NCI-H1694 treated with DMSO at 0.1 percent for 48 hours (cell line): ENCODE measurements around the gene ABCC12.
"Not testable (repeated sequence)": the region's sequence is repeated elsewhere in the genome, so short reads cannot be mapped to it uniquely, and the experiment has no call there.

Experiments used
- DNase-seq: peaks from one replicate; lab custom pipeline; 2025; lab: John Stamatoyannopoulos, UW

Gene ABCC12

GRCh38 chr16:48155926-48156789 is at the start of gene ABCC12:
TSS of gene ABCC12 (minus strand) at chr16:48155993. CDS start at chr16:48146424, 9,569 bp downstream.
- no peak for DNase-seq

GRCh38 chr16:48204825-48205151 is 49.0 kb upstream of the ABCC12 start:
- no peak for DNase-seq

- DNase-seq = no peak
Measured at GRCh38 chr16:48203974-48204824, 48.4 kb upstream of the ABCC12 start.

GRCh38 chr16:48201515-48202201 is 45.9 kb upstream of the ABCC12 start:
- no peak for DNase-seq

GRCh38 chr16:48197294-48197693 is 41.5 kb upstream of the ABCC12 start:
- DNase-seq = peak; percentile 95

- peak; percentile 67 for DNase-seq
Measured at GRCh38 chr16:48194828-48195556, 39.2 kb upstream of the ABCC12 start.

- no peak for DNase-seq
Measured at GRCh38 chr16:48193846-48194245, 38.1 kb upstream of the ABCC12 start.

GRCh38 chr16:48188449-48189102 is 32.8 kb upstream of the ABCC12 start:
- DNase-seq = no peak

- DNase-seq = no peak
Measured at GRCh38 chr16:48187779-48188178, 32.0 kb upstream of the ABCC12 start.

GRCh38 chr16:48184681-48185080 is 28.9 kb upstream of the ABCC12 start:
- no peak for DNase-seq

GRCh38 chr16:48182979-48183537 is 27.3 kb upstream of the ABCC12 start:
- peak; percentile 31 for DNase-seq

GRCh38 chr16:48181746-48182520 is 26.1 kb upstream of the ABCC12 start:
- DNase-seq = peak; percentile 43

GRCh38 chr16:48180868-48181480 is 25.2 kb upstream of the ABCC12 start:
- DNase-seq = no peak

GRCh38 chr16:48176635-48177408 is 21.0 kb upstream of the ABCC12 start:
- DNase-seq = no peak

GRCh38 chr16:48173889-48174288 is 18.1 kb upstream of the ABCC12 start:
- DNase-seq = no peak

GRCh38 chr16:48172682-48173081 is 16.9 kb upstream of the ABCC12 start:
- DNase-seq = no peak

GRCh38 chr16:48169896-48170295 is 14.1 kb upstream of the ABCC12 start:
- DNase-seq = no peak

- DNase-seq = no peak
Measured at GRCh38 chr16:48168075-48168474, 12.3 kb upstream of the ABCC12 start.

GRCh38 chr16:48166617-48167016 is 10.8 kb upstream of the ABCC12 start:
- not testable (repeated sequence) for DNase-seq
